DOHH2 (cell line): ENCODE measurements around the gene CPLX3.

Experiments
- CTCF ChIP-seq: fragments of 200-600 bp; sonication (generic); IDR thresholded peaks from one replicate; pipeline ENCODE4 v1.5.1; 2014; ENCODE audit warnings: antibody characterized with exemption, mild to moderate bottlenecking, low read depth, low read length; ENCODE audit not compliant: poor library complexity, severe bottlenecking
- EZH2phosphoT487 ChIP-seq: fragments of 200-600 bp; sonication (generic); IDR thresholded peaks from 2 replicates; pipeline ENCODE4 v1.6.1; 2017; ENCODE audit warnings: borderline replicate concordance, mild to moderate bottlenecking, antibody characterized with exemption, low read length, moderate library complexity, mixed read lengths

- TF ChIP-seq CTCF, result no peak
- TF ChIP-seq EZH2phosphoT487, result no peak
Observed at GRCh38 chr15:74798388-74799254, 27.8 kb upstream of the CPLX3 start.
